Activated CD4-positive, CD25-positive, alpha-beta regulatory T cell treated with anti-CD3 and anti-CD28 coated beads, Interleukin-2, amount 50 U/mL, for 24 hours (primary cell): ENCODE results near the gene ZNF821.
"Not testable (repeated sequence)": the region's sequence is repeated elsewhere in the genome, so short reads cannot be mapped to it uniquely, and the experiment has no call there.

Source experiments
- ATAC-seq, 2 donors: fragments of 150-1000 bp; cut with Tn5 transposase; one replicate each; pipeline ENCODE4 v1.10.0; 2021; ENCODE audit warnings: mild to moderate bottlenecking in 1 of 2, moderate library complexity in 1 of 2

Gene ZNF821

GRCh38 chr16:71899171-71899570 is 15.2 kb upstream of the ZNF821 start:
- no peak for ATAC-seq

- ATAC-seq: no peak
Measured at GRCh38 chr16:71896764-71897368, 12.9 kb upstream of the ZNF821 start.

- peak; percentile 7 to 31 for ATAC-seq
Measured at GRCh38 chr16:71895679-71896365, 11.8 kb upstream of the ZNF821 start.

GRCh38 chr16:71894921-71895678 is 11.1 kb upstream of the ZNF821 start, which contains the start of gene IST1:
Gene IST1 (plus strand): TSS chr16:71895531. CDS start chr16:71915641, 20,110 bp downstream.
- ATAC-seq: peak; percentile 93 to 94

GRCh38 chr16:71894229-71894920 is 10.4 kb upstream of the ZNF821 start:
- ATAC-seq: no peak

- ATAC-seq: no peak
Measured at GRCh38 chr16:71893888-71894228, 9.9 kb upstream of the ZNF821 start.

- ATAC-seq: no peak
Measured at GRCh38 chr16:71889147-71889546, 5.2 kb upstream of the ZNF821 start.

- ATAC-seq: no peak
Measured at GRCh38 chr16:71885261-71885650, 1.3 kb upstream of the ZNF821 start.

- ATAC-seq: peak; percentile 30 to 39
Measured at GRCh38 chr16:71883168-71883848, 674 bp downstream of the ZNF821 start.

GRCh38 chr16:71882505-71883167 is 1.3 kb downstream of the ZNF821 start:
- ATAC-seq: peak; percentile 61 to 68

GRCh38 chr16:71880176-71880575 is 3.8 kb downstream of the ZNF821 start:
- no peak for ATAC-seq

- ATAC-seq: no peak
Measured at GRCh38 chr16:71878911-71879310, 5.1 kb downstream of the ZNF821 start.

- ATAC-seq: no peak
Measured at GRCh38 chr16:71873199-71873598, 10.8 kb downstream of the ZNF821 start.

GRCh38 chr16:71870818-71871217 is 13.2 kb downstream of the ZNF821 start:
- no peak for ATAC-seq

GRCh38 chr16:71869089-71869488 is 14.9 kb downstream of the ZNF821 start:
- ATAC-seq: no peak

- no peak for ATAC-seq
Measured at GRCh38 chr16:71867939-71868338, 16.0 kb downstream of the ZNF821 start.

GRCh38 chr16:71867175-71867574 is 16.8 kb downstream of the ZNF821 start:
- not testable (repeated sequence) for ATAC-seq

GRCh38 chr16:71865173-71865863 is 18.7 kb downstream of the ZNF821 start:
- ATAC-seq: peak in 1 of 2 donors; percentile 28

- ATAC-seq: no peak
Measured at GRCh38 chr16:71863995-71864394, 20.0 kb downstream of the ZNF821 start.

- ATAC-seq: no peak
Measured at GRCh38 chr16:71859762-71860521, 24.0 kb downstream of the ZNF821 start.
